ENCODE data around the gene KCNJ14. TPM values are rescaled to one million over a fixed set of nuclear protein-coding genes. Genes with fewer than 3 reads are reported as not detected.
A peak's percentile ranks its signal among the peaks of the same experiment; 100 is the strongest.

KCNJ14 gene
- total and polyA plus RNA-seq, 7 donors, result 0.28 to 2.6 (median 1.1) TPM

DNA sequence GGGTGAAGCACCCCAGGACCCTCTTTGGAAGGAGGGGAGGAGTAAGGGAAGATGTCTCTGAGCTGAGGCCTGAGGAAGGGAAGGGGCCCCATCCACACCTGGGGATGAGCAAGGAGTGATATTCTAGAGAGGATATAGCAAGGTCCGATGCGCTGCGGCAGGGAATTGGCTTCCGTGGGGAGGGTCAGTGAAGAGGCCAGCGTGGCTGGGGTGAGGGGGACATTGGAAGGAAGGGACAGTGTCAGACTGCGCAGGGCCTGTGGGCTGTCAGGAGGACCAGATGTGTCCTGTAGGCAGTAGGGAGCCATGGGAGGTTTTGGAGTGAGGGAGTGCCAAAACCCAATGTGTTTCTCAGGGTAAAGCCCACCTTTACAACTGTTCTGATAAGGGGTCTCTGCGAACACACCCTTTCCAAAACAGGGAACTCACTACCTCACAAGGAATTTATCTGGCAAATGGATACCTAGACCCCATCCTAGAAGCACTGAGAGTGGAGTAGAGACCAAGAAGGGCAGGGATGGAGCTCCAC, 52.6 kb downstream of the KCNJ14 start:
- DNase-seq (no peak), ATAC-seq (no peak)
- Histone ChIP-seq H3K4me3 (no peak overlapping the region), H3K9me3 (no peaks in the 10 kb centered on the region), H3K27me3 (ENCODE audit: insufficient read depth in 3 of 3, low read length in 2 of 3) (peaks cover 0 to 21% (median 4%) of the 10 kb centered on the region in 3 donors), H3K27ac (no peak overlapping the region), H3K36me3 (ENCODE audit: insufficient read depth in 1 of 2, low read depth in 1 of 2) (no peaks in the 10 kb centered on the region), H3K4me1 (no peaks in the 10 kb centered on the region)
- WGBS, 3 donors, result 81 to 86% (median 83%) methylated on average over 7 of the region's 7 CpGs
- TF ChIP-seq, protein P1, sequence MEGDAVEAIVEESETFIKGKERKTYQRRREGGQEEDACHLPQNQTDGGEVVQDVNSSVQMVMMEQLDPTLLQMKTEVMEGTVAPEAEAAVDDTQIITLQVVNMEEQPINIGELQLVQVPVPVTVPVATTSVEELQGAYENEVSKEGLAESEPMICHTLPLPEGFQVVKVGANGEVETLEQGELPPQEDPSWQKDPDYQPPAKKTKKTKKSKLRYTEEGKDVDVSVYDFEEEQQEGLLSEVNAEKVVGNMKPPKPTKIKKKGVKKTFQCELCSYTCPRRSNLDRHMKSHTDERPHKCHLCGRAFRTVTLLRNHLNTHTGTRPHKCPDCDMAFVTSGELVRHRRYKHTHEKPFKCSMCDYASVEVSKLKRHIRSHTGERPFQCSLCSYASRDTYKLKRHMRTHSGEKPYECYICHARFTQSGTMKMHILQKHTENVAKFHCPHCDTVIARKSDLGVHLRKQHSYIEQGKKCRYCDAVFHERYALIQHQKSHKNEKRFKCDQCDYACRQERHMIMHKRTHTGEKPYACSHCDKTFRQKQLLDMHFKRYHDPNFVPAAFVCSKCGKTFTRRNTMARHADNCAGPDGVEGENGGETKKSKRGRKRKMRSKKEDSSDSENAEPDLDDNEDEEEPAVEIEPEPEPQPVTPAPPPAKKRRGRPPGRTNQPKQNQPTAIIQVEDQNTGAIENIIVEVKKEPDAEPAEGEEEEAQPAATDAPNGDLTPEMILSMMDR (IDR thresholded peaks at IDR 0.05), result no peak
- intact Hi-C loops (cut with DNase I), result loop anchor here in 1 of 2 donors (5.0 kb wide), 1 partner anchor 74 kb away; no protein-coding TSS in a partner anchor

DNA sequence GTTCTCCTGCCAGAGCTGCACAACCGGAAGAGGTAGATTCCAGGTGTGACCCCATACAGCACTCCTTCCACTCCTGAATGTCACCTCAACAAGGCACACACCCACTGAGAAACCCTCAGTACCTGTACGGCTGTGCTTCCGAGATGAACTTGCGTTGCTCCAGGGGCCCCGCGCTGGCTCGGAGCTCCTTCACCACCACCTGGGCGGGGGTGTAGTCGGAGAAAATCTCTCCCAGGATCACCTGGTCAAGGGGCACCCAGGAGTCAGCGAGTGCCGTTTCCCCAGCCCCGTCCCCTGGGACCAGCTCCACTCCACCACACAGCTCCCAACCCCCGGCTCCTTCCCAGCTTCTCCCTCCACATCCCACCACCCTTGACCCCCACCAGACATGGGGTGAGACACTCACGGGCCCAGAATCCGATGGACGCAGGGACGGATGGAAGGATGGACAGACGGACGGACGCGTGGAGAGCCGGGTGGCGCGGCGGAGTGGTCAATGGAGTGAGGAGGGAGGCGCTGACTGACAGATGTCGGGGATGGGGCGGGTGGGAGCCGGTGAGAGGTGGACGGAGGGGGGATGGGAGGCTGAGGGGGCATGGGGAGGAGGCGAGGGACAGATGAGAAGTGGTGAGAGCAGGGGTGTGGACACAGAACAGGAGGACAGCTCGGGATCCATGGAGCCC, 53.5 kb downstream of the KCNJ14 start:
- H3K27me3 ChIP-seq (ENCODE audit: insufficient read depth in 3 of 3, low read length in 2 of 3), result peaks cover 0 to 28% (median 4%) of the 10 kb centered on the region in 3 donors
- H3K27ac ChIP-seq, result no peak overlapping the region
- no peak for DNase-seq
- no peaks in the 10 kb centered on the region for H3K36me3 ChIP-seq (ENCODE audit: insufficient read depth in 1 of 2, low read depth in 1 of 2)
- H3K4me1 ChIP-seq, result no peaks in the 10 kb centered on the region
- no peak for ATAC-seq
- TF ChIP-seq, protein P1 (IDR thresholded peaks at IDR 0.05), result no peak
- no peaks in the 10 kb centered on the region for H3K9me3 ChIP-seq
- no peak overlapping the region for H3K4me3 ChIP-seq
- intact Hi-C loops (cut with DNase I), result loop anchor here in 1 of 2 donors (5.0 kb wide), 1 partner anchor 73 kb away; no protein-coding TSS in a partner anchor
- 80 to 85% (median 82%) methylated on average over 26 to 32 of the region's 32 CpGs for WGBS, 3 donors

DNA sequence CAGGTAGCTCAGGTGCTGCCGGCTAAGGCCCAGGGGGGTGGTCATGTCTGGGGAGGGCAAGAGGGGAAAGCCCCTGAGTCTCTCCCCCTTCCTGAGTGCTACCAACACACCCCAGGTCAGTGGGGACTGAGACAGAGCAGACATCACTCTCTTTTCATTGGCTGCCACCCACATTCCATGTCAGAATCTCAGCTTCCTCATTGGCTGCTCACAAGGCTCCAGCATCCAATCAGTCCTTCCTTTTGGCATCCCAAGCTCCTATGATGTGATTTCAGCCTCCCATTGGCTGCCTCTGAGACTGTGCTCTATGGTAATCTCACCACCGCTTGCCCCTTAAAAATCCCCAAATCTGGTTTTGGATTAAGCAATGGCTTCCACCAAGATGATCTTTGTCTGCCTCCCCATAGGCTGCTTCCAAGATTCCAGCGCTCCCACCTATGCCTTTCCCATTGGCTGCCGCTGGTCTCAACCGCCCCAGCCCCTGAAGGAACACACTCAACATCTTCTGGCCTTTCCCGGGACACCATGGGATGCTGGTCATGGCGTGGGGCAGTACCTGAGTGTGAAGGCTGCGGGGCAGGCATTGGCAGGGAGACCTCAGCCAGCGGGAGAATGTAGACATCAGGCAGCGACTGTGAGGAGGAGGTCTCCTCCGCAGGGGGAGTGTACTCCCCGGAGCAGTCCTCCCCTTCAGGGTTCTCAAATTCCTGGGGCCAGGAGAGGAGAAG, 54.3 kb downstream of the KCNJ14 start:
- H3K27ac ChIP-seq, result no peak overlapping the region
- H3K27me3 ChIP-seq (ENCODE audit: insufficient read depth in 3 of 3, low read length in 2 of 3), result peaks cover 0 to 28% (median 4%) of the 10 kb centered on the region in 3 donors
- intact Hi-C loops (cut with DNase I), result loop anchor here (5.0 kb wide), 2 partner anchors 58 to 73 kb away; no protein-coding TSS in a partner anchor
- no peak for DNase-seq
- no peak for ATAC-seq
- TF ChIP-seq, protein P1 (IDR thresholded peaks at IDR 0.05), result no peak
- H3K4me3 ChIP-seq, result no peak overlapping the region
- H3K4me1 ChIP-seq, result no peaks in the 10 kb centered on the region
- 75 to 79% (median 78%) methylated on average over 12 of the region's 12 CpGs for WGBS, 3 donors
- no peaks in the 10 kb centered on the region for H3K36me3 ChIP-seq (ENCODE audit: insufficient read depth in 1 of 2, low read depth in 1 of 2)
- no peaks in the 10 kb centered on the region for H3K9me3 ChIP-seq

DNA sequence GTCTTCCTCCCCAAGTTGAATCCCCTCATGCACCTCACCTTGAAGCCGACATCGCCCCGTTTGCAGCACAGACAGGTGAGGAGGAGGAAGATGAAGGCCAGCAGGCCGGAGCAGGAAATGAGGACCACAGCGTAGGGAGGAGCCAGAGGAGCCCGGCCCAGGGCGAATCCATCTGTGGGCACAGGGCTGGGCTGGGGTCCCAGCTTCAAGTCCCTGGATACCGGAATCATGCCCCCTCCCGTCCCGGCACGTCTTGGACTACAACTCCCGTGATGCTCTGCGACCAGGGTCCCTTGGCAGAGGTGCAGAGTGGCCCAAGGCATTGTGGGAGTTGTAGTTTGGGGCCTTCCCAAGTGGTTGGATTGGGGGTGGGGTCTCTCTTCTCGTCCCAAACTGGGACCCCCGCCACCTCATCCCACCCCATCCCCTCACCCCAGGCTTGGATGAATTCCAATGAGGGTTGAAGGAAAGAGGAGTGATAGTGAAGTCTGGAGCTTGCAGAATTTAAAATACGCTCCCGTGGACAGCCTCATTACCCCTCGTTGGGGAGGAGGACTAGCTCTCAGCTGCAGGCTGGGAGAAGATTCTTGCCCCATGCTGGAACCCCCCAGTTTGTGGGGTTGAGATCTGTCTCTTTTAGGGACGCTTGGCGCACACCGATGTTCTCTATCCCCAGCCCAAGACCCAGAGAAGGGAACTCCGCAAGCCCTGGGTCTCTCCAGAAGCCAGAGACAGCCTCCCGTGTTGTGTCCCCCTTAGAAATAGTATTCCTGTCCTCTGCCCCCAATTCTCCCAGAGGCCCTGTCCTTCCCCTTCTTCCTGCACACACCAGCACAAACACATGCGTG, 55.3 kb downstream of the KCNJ14 start:
- intact Hi-C loops (cut with DNase I), result loop anchor here in 1 of 2 donors (5.0 kb wide), 2 partner anchors 57 to 72 kb away; no protein-coding TSS in a partner anchor
- H3K9me3 ChIP-seq, result no peaks in the 10 kb centered on the region
- TF ChIP-seq, protein P1 (IDR thresholded peaks at IDR 0.05), result no peak
- ATAC-seq, result peak; percentile 76 to 87 (median 83)
- H3K4me3 ChIP-seq, result peak overlapping the region; percentile 41
- no peaks in the 10 kb centered on the region for H3K4me1 ChIP-seq
- no peaks in the 10 kb centered on the region for H3K36me3 ChIP-seq (ENCODE audit: insufficient read depth in 1 of 2, low read depth in 1 of 2)
- DNase-seq, result peak; percentile 67 to 81
- H3K27ac ChIP-seq, result no peak overlapping the region
- WGBS, 3 donors, result 10 to 18% (median 12%) methylated on average over 24 of the region's 24 CpGs
- peaks cover 0 to 28% (median 4%) of the 10 kb centered on the region in 3 donors for H3K27me3 ChIP-seq (ENCODE audit: insufficient read depth in 3 of 3, low read length in 2 of 3)

Measured in psoas muscle (tissue), 8 donors.